ENCODE measurements around the gene OOEP.

Gene OOEP

DNA sequence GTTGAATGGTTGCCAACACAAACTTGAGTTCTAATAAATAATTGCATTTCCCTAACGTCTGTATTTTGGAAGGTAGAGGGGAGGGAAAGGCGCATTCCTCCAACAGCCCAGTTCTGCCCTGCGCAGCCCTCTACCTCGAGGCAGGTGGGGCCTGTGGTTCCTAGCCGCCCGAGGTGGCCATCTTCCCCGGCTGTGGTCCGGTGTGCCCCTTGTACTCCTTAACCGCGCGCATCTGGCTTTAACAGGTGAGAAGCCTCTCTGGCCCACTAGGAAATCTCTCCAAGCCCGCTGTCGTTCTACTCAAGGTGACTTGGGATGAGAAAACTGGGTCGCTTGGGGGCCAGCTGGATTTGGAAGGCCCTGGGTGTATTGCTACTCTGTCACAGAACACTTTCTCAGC is 5.6 kb downstream of the OOEP start:
- no peak for DNase-seq

DNA sequence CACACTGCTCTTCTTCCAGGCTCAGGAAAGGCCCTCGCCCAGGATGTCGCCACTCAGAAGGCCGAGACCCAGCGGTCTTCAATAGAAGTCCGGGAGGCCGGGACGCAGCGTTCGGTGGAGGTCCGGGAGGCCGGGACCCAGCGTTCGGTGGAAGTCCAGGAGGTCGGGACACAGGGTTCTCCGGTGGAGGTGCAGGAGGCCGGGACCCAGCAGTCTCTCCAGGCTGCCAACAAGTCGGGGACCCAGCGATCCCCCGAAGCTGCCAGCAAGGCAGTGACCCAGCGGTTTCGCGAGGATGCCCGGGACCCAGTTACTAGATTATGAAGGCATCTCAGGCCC is 6.2 kb downstream of the OOEP start:
- no peak for DNase-seq

DNA sequence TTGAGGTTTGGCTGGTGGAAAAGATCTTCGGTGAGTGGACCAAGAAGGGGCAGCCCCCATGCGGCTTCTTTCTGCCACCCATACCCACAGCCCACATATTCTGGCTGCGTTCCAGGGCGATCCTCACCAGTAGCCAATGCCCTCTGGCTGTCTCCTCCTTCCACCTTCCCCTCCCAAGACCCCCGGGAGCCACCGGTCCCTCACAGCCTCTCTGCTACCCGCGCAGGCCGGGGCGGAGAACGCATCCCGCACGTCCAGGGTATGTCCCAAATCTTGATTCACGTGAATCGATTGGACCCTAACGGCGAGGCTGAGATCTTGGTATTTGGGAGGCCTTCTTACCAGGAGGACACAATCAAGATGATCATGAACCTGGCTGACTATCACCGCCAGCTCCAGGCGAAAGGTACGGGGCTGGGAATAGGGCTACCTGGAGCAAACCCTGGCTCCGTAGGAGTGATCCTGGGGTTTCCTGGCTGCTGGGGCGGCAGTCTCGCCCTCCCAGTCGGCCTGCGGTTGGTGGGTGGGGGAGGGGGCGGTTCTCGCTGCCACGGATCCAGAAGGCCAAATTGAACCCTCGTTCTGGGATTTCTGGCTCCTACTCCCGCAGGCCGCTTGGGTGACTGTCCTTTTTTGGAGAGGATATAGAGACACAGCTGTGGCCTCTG is 6.7 kb downstream of the OOEP start:
- DNase-seq = no peak

DNA sequence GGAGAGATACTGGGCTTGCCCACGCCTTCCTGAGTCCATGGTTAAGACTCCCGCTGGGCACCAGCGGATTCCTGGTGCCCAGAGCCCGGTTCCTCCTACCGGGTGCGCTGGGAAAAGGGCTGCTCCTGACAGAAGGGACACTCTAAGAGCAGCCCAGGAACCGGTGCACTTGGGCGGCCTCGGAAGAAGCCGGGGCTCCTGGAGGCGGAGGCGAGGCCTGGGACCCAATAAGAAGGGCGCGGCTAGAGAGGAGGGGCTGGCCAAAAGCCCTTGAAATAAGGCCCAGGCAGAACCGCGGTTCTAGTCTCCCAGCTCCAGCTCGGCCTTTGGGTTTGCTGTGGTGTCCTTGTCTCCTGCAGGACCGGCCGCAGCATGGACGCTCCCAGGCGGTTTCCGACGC is 7.3 kb downstream of the OOEP start, which contains the start of gene KHDC3L:
Gene KHDC3L (plus strand): TSS at position 301 of the 400 bp plus-strand sequence. CDS start 72 bp downstream, at position 373.
- no peak for DNase-seq

DNA sequence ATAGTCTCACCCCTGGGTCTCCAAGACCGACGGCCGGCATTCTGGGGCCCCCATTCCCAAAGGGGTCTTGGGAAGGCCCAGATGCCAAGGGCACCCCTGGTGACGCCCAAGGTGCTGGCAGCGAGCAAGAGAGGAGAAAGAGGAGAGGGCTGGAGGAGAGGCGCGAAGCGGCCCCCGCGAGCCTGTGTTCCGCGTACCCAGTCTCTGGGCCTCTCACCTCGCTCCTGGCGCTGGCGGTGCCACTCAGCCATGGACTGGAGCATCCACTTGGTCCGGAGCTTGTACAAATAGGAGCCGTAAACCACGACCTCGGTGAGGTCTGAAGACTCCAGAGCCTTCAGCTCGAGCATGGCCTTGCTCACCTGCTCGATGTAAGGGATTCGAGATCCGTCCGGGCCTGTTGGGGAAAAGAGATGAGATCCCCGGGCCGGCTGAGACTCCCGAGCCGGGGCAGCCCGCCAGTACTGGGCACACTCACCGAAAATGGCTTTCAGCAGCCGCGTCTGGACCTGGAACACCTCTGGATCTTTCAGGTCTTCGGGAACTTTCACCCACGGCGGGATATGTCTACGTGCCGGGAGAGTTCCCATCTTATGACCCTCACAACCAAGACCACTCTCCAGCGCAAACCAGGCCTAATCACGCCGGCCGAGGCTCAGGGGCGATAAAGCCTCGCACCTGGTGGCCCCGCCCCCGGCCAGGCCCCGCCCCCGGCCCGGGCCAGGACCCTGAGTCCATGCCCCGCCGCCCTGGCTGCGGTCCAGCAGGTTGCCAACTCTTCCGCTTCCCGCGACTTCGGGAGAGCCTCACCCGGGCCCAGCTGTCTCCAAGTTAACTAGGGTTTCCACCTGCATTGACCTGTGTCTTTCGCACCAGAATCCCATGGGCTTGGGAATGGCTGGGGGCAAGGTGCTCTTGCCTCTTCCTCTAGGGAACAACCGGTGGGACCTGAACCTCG is 15.8 kb downstream of the OOEP start, which contains the start of gene DPPA5:
Gene DPPA5 (minus strand): TSS at position 641 of the 958 bp plus-strand sequence. CDS start 51 bp downstream, at position 590.
- DNase-seq = no peak

DNA sequence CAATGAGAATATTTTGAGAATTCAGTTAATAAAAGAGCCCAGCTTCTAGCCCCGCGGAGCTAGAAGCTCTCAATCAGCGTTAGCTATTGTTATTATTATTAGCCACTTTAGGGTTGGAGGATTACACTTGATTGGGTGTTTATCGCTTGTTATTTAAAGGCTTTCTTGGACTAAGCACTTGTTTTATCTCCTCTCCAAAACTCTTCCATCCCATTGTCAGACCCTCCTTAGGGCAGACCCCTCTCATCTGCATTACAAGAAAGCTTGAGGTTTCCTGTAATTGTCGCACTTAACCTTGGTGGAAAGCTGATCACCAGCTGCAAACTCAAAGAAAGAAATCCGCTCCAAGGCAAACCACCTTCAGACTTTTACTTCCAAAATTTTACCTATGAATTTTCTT is 20.4 kb downstream of the OOEP start:
- no peak for DNase-seq

DNA sequence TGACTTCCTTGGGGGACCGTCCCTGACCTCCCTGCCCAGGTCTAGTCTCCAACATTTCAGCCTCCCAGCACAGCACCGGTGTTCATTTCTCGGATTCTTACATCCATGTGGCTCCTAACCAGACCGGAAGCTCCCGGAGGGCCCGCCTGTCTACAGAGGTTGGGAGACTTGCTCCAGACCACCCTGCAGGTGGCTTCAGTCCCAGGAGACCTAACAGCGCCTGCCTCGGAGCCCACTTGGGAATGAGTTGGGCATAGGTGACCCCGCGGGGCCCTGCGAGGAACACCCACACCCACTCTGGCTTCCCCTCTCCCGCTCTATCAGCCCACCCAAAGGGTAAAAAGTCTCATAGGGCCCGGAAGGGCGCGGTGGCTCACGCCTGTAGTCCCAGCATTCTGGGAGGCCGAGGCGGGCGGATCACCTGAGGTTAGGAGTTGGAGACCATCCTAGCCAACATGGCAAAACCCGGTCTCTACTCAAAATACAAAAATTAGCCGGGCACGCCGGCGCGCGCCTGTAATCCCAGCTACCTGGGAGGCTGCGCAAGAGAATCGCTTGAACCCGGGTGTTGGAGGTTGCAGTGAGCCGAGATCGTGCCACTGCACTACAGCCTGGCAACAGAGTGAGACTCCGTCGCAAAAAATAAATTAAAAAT is 21.0 kb downstream of the OOEP start:
- DNase-seq = no peak

DNA sequence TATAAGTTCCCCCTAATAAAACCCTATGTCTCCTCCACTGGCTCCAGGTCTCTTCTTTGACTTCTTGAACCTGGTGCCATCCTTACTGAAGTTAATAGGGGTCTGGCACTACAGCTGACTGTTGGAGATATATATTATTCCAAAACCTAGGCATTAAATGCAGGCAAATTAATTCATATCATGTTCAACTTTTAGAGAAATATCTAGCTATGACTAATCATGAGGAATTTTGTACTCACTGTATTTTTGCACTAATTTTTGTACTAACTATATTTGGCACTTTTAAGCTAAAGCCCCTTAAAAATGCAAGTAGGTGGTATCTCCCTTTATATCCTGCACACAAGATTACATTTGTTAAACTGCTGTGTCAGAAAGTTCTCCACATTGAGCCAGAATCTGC is 26.5 kb downstream of the OOEP start:
- no peak for DNase-seq

DNA sequence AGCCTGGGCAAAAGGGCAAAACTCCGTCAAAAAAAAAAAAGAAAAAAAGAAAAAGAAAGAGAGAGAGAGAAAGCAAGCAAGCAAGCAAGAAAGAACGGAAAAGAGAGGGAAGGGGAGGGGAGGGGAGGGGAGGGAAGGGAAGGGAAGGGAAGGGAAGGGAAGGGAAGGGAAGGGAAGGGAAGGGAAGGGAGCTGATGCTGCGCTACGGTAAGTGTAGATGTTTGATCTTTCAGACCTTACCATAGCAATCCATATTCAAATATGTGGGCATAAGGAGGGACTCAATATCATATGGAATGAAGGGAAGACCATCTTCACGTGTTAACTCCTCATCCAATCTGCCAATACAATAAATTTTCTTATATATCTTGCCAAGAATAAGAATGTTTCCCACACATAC is 27.5 kb downstream of the OOEP start:
- no peak for DNase-seq

DNA sequence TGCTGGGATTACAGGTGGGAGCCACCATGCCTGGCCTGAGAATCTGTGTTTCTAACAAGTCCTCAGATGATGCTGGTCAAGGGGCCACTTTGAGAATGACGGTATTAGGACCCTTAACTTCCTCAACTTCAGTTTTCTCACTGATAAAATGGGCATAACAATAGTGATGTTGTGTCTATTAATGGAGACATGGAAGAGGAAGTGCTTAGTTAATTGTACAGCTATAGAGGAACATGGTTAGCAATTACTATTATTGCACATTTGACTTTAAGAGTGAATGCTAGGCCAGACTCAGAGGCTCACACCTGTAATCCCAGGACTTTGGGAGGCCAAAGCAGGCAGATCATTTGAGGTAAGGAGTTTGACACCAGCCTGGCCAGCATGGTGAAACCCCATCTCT is 28.4 kb downstream of the OOEP start:
- no peak for DNase-seq

DNA sequence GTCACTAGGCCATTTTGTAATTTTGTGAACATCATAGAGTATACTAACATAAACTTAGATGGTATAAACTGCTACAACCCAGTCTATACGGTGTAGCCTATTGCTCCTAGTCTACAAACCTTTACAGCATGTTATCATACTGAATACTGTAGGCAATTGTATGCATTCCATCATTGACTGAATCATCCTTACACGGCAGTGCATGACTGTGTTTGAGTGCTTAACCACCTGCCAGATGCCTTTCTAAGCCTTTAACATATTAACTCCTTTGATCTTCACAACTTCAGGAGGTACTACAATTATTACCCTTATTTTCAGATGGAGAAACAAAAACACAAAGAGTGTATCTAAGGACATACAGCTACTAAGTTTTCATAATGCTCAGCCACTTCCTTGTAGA is 29.6 kb downstream of the OOEP start:
- DNase-seq = no peak

DNA sequence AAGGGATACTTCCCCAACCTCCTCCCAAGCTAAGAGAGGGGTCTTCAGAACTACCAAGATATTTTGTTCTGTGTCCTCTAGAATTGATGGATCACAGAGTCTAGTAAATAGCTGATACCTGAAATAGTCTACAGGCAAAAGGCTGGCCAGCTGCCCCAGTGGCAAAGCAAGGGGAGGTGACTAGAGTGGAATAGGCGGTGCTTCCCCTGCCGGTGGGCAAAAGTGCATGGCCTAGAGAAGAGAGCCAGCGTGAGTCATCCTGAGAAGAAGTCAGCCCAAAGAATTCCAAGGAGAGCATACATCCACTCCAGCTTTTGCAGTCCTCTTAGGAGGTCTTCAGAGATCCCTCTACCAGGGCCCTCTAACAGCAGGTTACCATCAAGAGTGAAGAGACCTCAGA is 30.4 kb downstream of the OOEP start:
- no peak for DNase-seq

DNA sequence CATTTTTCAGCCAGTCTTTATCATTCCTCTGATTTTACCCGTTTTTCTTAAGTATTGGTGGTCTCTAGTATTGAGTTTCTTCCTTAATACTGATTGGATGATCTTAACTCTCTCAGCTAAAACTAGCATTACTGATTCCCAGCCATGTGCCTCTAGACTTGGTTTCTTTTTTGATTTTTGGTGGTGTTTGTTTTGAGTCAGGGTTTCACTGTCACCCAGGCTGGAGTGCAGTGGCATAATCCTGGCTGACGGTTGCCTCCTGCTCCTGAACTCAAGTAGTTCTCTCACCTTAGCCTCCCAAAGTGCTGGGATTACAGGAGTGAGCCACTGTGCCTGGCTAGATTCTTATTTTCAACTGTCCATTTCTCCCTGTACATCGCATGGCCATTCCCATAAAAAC is 40.5 kb downstream of the OOEP start:
- no peak for DNase-seq

DNA sequence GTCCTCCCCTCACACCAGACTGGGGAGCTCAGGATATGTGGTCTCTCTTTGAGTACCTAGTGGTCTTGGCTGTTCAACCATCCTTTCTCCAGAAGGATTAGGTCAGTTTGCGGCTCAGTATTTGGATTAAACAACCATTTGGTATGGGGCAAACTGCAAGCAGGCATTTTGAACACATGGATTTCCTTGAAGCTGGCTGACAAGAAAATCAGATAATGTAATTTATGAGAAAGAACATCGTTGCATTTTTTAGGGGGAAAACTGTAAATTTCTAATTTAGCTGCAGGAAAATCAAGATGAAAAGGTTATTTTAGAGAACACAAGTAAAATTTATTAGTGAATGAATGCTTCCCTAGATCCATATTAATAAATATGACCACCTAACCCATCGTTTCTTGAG is 40.9 kb downstream of the OOEP start:
- no peak for DNase-seq

DNA sequence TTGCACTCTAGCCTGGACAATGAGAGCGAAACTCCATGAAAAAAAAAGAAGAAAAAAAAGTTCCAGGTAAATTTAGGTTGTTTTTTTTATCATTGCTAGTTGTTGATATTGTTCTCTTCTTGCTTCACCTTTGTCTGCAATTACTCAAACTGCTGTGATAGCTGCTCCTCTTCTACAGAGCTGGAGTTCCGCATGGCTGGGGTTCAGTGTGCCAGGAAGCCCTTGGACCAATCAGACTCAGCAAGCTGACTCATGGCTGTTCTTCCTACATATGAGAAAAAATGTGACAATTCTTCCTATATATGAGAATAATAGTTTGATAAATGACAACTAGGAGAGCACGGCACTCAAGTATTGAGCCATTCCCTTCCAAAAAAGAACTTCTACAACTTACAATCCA is 44.0 kb downstream of the OOEP start:
- DNase-seq = no peak

DNA sequence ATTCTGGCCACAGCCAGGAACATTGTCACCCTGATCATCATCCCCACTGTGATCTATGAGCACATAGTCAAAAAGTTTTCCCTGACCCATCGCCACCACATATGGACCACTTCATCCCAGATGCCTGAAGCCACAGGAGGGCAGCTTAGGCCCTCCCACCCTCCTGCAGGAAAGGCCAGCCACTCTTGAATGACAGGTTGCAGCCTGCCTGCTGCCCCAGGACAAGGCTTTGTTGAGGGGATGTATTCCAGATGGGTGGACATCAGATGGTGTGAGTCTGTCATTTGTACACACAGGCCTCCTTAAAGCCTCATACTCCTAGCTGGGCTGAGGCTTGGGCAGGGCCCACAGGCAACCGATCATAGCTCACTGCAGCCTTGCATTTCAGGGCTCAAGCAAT is 46.4 kb downstream of the OOEP start:
- DNase-seq = no peak

Measured in CD4-positive, alpha-beta T cell treated with Interleukin-6 for 4 hours (primary cell).